Body of pancreas (tissue), 4 donors: ENCODE results near the gene GRPEL2. TPM values are rescaled to one million over a fixed set of nuclear protein-coding genes. Genes with fewer than 3 reads are reported as not detected.

ENCODE experiments used
- ATAC-seq: fragments of 150-250 bp; one replicate; pipeline ENCODE4 v1.9.1; 2016
- DNase-seq, 4 donors: peaks; one replicate each; pipeline ENCODE4 v3.0.0-alpha.2; 2019
- H3K27ac ChIP-seq, 4 donors: fragments of 200-600 bp; sonication (generic); 1 replicate in 3 of 4; 2 replicates in 1 of 4; pipeline versions ENCODE4 v1.5.1 to v1.6.1; 2016 to 2019; ENCODE audit warnings: mild to moderate bottlenecking in 1 of 4, mixed read lengths in 1 of 4, moderate library complexity in 1 of 4
- H3K27me3 ChIP-seq, 2 donors: fragments of 200-600 bp; sonication (generic); one replicate each; pipeline ENCODE4 v1.6.0; 2016; ENCODE audit warnings: mild to moderate bottlenecking in 1 of 2
- H3K36me3 ChIP-seq, 2 donors: fragments of 200-600 bp; sonication (generic); replicated peaks in 1 of 2; 2 replicates each; pipeline ENCODE4 v1.5.1; 2016; ENCODE audit warnings: low read depth in 2 of 2; ENCODE audit not compliant: insufficient read depth in 1 of 2
- H3K4me1 ChIP-seq: fragments of 200-600 bp; sonication (generic); one replicate; pipeline ENCODE4 v1.6.0; 2016
- H3K4me3 ChIP-seq, 2 donors: fragments of 200-600 bp; sonication (generic); 1 replicate in 1 of 2; 2 replicates in 1 of 2; pipeline ENCODE4 v1.5.1; 2016 to 2019
- H3K9me3 ChIP-seq, 3 donors: fragments of 200-600 bp; sonication (generic); 1 replicate in 2 of 3; 2 replicates in 1 of 3; pipeline ENCODE4 v1.5.1; 2016
- POLR2A ChIP-seq, 3 donors: fragments of 450-650 bp; IDR thresholded peaks; one replicate each; pipeline ENCODE4 v1.6.1; 2016; ENCODE audit warnings: antibody characterized with exemption in 3 of 3, mild to moderate bottlenecking in 2 of 3
- WGBS, 2 donors: methylation state at CpG; one replicate each; pipeline ENCODE4 v1.1.5; 2017; 5-methylcytosine and 5-hydroxymethylcytosine counted together
- intact Hi-C: fragments of 100-400 bp; cut with DNase I; formaldehyde crosslinking; loops from one replicate; pipeline ENCODE4 v1.15.1; 2023
- total RNA-seq, 2 donors: library from RNA; depleted of rRNA; stranded (reverse); fragments of >200 nt; gene quantifications; one replicate each; pipeline ENCODE4 v1.1.0, GENCODE V29; 2016
- TF ChIP-seq, protein P1 (sequence below), 7 experiments: fragments of 450-650 bp in 4 of 7; fragments of 200-600 bp in 3 of 7; sonication (generic) in 3 of 7; IDR thresholded peaks; one replicate each; pipeline ENCODE4 v1.5.1; 2016 to 2019; ENCODE audit warnings: antibody characterized with exemption in 7 of 7

The GRPEL2 gene
- total RNA-seq, 2 donors from 2014 or later, result 4.9 to 10.6 TPM

DNA sequence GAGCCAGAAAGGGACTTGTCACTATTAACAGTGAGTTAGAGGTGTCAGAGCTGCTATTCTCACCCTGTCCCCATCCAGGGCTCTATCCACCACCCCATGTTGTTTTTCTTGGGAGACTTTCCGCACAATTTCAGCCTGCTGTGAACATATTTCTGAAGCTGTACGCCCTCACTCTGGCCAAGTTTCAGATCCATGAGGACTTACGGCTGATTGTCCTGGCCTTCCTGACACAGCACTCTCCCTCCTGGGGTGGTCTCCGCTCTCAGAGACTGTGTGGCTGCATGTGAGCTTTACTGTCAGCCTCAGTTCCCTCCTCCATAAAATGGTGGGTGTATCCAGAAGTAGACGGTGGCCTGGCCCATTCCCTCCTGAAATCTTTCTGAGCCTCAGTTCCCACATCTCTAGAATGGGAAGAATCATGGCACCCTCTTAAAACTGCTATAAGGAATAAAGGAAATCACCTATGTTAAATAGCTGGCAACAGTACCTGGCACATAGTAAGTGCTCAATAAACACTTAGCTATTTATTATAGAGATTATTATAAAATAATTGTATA, 34.6 kb downstream of the GRPEL2 start:
- Histone ChIP-seq H3K27ac (no peak overlapping the region), H3K27me3 (no peaks in the 10 kb centered on the region), H3K4me3 (no peak overlapping the region), H3K4me1 (no peaks in the 10 kb centered on the region), H3K36me3 (no peaks in the 10 kb centered on the region), H3K9me3 (no peaks in the 10 kb centered on the region)
- no peak for TF ChIP-seq POLR2A (IDR thresholded peaks at IDR 0.05)
- TF ChIP-seq, protein P1, sequence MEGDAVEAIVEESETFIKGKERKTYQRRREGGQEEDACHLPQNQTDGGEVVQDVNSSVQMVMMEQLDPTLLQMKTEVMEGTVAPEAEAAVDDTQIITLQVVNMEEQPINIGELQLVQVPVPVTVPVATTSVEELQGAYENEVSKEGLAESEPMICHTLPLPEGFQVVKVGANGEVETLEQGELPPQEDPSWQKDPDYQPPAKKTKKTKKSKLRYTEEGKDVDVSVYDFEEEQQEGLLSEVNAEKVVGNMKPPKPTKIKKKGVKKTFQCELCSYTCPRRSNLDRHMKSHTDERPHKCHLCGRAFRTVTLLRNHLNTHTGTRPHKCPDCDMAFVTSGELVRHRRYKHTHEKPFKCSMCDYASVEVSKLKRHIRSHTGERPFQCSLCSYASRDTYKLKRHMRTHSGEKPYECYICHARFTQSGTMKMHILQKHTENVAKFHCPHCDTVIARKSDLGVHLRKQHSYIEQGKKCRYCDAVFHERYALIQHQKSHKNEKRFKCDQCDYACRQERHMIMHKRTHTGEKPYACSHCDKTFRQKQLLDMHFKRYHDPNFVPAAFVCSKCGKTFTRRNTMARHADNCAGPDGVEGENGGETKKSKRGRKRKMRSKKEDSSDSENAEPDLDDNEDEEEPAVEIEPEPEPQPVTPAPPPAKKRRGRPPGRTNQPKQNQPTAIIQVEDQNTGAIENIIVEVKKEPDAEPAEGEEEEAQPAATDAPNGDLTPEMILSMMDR (IDR thresholded peaks at IDR 0.05), result no peak
- ATAC-seq (no peak), DNase-seq (no peak)
- intact Hi-C loops, result no loop called here
- 86 to 88% methylated on average over 5 of the region's 5 CpGs for WGBS, 2 donors

DNA sequence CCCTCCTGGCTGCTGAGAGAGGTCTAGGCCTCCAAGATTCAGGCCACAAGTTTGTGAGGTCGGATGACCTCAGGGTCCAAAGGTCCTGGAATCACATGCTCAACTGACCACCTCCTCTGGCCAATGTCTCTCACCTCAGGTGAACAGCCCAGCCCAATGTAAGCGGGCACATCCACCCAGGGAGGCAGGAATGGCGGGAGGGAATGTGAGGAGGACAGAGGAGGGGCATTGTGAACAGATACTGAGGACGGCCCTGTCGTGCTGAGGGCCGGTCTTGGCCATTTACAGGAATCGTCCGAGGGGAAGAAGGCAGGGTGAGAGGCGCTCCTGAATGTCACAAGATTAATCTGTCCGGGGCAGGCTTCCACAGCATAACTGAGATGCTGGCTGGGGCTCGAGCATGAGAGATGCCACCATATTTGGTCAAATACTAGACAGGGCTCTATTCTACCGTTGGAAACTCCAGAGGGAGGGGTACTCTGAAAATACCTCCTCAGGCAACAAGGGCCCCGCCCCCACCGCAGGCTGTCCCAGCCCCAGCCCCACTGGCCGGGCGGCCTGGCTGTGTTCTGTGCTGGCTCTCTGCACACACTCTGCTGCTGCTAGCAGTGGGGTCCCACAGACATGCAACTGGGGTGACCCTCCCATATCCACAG, 35.3 kb downstream of the GRPEL2 start:
- no peak overlapping the region for H3K4me3 ChIP-seq
- DNase-seq (no peak), ATAC-seq (no peak)
- no peak for TF ChIP-seq POLR2A (IDR thresholded peaks at IDR 0.05)
- TF ChIP-seq, protein P1 (IDR thresholded peaks at IDR 0.05), result no peak
- H3K36me3 ChIP-seq, result no peaks in the 10 kb centered on the region
- WGBS, 2 donors, result 66 to 68% methylated on average over 12 to 16 of the region's 16 CpGs
- intact Hi-C loops, result no loop called here
- H3K4me1 ChIP-seq, result no peaks in the 10 kb centered on the region
- no peaks in the 10 kb centered on the region for H3K9me3 ChIP-seq
- no peak overlapping the region for H3K27ac ChIP-seq
- no peaks in the 10 kb centered on the region for H3K27me3 ChIP-seq

DNA sequence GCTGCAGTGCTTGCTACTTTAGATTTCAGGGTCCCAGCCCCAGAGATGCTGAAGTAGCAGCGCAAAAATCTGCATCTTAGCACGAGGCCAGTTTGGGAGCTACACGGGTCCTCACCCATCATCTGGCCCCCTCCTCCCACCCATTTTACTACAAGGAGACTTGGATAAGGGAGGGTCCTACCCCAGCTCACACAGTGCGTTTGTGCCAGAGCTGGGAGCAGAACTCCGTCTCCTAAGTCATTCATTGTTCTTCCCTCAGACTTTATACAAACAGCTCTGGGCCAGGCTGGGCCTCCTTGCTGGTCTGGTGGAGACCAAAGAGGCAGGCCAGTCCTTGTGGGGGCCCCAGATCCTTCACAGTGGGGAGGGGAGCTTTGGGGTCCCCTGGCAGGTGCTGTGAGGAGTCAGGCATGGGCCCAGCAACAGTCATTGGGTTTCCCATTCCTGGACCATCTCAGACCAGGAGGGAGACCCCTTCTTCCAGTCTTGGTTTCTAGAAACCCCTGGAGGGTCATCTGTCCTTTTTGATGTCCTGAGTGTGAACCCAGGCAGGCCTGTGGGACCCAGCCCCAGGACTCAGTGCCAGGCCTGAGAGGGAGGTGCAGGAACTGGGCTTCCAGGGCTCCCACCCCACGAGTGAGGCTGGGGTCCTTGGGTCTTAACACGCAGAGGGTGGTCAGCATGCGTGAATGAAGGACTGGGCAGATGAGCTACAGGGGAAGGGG, 36.1 kb downstream of the GRPEL2 start:
- ATAC-seq, result no peak

DNA sequence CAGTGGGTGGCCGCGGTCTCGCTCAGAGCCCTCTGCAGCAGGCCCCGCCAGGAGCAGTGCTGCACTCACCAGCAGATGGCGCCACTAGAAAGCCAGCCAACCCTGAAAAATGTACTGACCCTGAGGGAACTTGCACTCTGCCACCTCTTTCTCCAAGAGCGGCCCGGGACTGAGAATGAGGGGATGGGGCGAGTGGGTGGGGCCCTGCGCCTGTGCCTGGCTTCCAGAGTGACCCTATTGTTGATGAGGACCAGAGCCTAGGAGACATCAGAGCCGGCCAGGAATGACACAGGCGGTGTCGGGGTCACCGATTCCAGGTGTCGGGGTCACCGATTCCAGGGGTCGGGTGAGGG, 36.7 kb downstream of the GRPEL2 start:
- Histone ChIP-seq H3K36me3 (no peaks in the 10 kb centered on the region), H3K4me3 (no peak overlapping the region), H3K4me1 (no peaks in the 10 kb centered on the region), H3K9me3 (no peaks in the 10 kb centered on the region), H3K27me3 (no peaks in the 10 kb centered on the region), H3K27ac (no peak overlapping the region)
- TF ChIP-seq, protein P1 (IDR thresholded peaks at IDR 0.05), result peak; percentile 74 to 91 (median 82)
- TF ChIP-seq POLR2A (IDR thresholded peaks at IDR 0.05), result no peak
- 39 to 53% methylated on average over 11 to 16 of the region's 16 CpGs for WGBS, 2 donors
- DNase-seq (peak; percentile 70 to 76 (median 72)), ATAC-seq (peak; percentile 82)
- intact Hi-C loops, result no loop called here

More for the DNA sequence above, 36.1 kb downstream of the GRPEL2 start:
- TF ChIP-seq POLR2A (IDR thresholded peaks at IDR 0.05), result no peak
- TF ChIP-seq, protein P1 (IDR thresholded peaks at IDR 0.05), result no peak
- intact Hi-C loops, result no loop called here
- Histone ChIP-seq H3K4me3 (no peak overlapping the region), H3K4me1 (no peaks in the 10 kb centered on the region), H3K27me3 (no peaks in the 10 kb centered on the region), H3K9me3 (no peaks in the 10 kb centered on the region), H3K27ac (no peak overlapping the region), H3K36me3 (no peaks in the 10 kb centered on the region)
- WGBS, 2 donors, result 55 to 74% methylated on average over 5 to 8 of the region's 8 CpGs
- no peak for DNase-seq
